RPMI7951 (cell line): Measurements from ENCODE around the gene NR3C2. TPM values are rescaled to one million over a fixed set of nuclear protein-coding genes. Genes with fewer than 3 reads are reported as not detected.
"Not testable (repeated sequence)": the region's sequence is repeated elsewhere in the genome, so short reads cannot be mapped to it uniquely, and the experiment has no call there.

Experiments
- DNase-seq: peaks from one replicate; pipeline ENCODE4 v3.0.0-alpha.2; 2012; ENCODE audit warnings: low read depth
- total RNA-seq: library from RNA; depleted of rRNA; stranded (reverse); fragments of >200 nt; shearing (Covaris generic); gene quantifications from 2 replicates; pipeline ENCODE4 v1.2.3, GENCODE V29; 2014

Gene NR3C2
- total RNA-seq, 1 experiment from 2014 or later = not detected

DNA sequence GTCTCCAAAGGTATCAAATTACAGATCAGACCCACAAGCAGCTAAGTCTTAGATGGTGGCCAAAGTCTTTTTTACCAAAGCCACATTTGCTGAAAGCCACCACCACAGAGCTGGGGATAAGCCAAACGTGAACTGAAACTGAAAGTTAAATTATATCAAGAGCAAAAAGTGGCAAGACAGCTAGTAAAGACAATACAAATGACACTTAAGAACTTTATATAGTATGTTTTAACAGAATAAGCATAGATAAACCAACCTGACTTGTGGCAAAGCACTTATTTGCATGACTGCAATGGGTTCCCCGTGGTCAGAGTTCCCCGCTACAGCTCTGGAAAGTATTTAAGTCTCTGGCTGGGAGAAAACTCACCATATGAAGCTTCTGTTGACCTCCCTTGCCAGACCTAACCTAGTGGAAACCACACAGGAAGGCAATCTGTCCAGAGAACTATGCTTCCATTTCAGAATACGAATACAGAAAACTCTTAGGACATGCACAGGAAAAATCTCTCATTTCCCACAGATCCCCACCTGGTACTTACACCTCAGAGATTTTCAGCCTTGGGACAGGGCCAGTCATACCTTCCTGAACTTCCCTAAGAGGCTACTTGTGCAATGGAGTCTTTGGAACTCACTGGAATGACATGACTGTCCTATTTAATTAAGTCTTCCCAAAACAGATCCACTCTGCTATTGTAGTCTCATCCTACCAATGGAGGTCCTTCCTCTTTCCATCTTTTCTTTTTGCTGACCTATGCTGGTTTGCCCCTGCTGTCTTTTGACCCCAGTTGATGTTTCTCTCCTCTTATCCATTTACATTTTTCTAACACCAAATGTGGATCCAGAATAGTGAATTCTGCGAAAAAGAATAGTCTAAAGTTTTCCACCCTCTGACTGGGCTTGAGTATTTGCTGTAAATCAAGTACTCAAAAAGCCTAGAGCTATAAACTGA lies 225.1 kb downstream of the NR3C2 start:
- DNase-seq = peak; percentile 30

DNA sequence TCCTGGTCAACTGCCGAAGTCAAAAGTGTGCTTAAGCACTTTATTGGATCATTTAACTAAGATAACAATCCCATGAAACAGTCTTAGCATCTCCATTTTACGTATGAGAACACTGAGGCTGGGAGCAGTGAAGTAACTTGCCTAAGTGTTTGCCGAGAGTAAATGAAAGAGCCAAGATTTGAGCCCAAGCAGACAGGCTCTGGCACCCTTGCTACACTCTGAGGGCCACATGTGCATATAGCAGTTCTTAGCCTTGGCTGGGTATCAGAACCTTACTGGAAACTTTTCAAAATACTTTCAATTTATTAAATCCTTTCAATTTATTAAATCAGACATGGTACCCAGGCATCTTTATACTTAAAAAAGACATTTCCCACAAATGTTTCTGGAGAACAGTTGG lies 225.9 kb downstream of the NR3C2 start:
- no peak for DNase-seq

GRCh38 chr4:148215202-148215601 lies 227.0 kb downstream of the NR3C2 start:
- DNase-seq = no peak

DNA sequence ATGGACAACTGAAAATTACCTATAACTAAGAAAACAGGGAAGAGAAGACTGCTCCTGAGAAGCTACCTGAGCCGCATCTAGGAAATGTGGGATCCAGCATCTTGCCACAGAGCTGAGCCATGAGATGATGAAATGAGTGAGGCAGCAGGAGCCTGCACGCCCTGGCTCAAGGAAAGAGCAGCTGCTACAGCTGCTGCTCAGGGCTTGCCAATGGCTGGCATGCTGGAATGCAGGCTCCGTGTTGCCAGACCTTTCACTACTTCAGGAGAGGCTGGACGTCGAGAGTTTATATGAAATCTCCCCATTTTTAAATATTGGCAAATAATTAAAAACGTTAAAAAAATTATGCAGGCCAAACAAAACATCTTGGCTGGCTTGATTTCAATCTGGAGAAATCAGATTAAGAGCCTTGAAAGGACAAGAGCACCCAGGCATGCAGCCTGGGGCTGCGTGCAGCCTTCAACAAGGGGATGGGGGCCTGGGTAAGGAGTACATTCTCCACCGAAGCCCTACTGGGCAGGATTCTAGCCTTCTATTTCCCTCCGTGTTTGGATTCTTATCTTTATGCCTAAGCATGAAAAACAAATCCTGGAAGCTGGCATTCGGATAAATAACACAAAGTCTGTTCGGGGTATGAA lies 227.6 kb downstream of the NR3C2 start:
- no peak for DNase-seq

- no peak for DNase-seq
These were observed 230.7 kb downstream of the NR3C2 start for GRCh38 chr4:148211533-148211932.

DNA sequence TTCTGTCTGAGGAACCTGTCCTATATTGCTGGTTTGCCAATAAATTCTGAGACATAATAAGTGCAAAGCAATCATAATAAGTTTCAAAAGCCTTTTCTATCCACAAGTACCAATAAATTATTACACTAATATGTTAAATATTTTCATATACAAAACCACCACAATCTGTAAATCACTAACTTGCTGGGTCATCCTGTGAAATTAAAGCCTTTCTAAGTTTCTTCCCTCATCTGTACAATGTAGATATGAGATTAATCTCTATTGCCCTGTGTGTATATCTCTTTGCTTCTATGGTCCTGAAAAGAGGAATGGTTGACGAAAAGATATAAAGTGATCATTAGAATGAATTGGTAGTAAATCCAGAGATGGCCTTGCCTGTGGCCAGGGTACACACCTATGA lies 231.6 kb downstream of the NR3C2 start:
- no peak for DNase-seq

GRCh38 chr4:148207068-148207467 lies 235.1 kb downstream of the NR3C2 start:
- DNase-seq = no peak

DNA sequence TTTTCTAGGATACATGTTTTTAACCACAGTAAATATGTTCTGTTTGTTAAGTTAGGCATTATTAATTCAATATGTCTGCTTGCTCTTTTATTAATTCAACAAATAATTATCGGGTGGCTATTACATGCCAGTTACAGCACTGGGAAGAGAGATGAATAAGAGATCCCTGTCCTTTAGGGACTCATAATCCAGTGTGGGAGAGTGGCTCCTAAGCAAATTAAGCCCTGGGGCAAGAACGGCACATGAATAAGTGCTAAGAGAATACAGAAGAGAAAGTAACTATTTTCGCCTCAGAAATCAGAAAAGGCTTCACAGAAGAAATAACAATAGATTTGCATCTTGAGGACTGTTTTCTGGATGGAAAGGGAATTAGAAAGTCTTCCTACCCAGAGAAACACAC lies 236.7 kb downstream of the NR3C2 start:
- DNase-seq = peak; percentile 2

DNA sequence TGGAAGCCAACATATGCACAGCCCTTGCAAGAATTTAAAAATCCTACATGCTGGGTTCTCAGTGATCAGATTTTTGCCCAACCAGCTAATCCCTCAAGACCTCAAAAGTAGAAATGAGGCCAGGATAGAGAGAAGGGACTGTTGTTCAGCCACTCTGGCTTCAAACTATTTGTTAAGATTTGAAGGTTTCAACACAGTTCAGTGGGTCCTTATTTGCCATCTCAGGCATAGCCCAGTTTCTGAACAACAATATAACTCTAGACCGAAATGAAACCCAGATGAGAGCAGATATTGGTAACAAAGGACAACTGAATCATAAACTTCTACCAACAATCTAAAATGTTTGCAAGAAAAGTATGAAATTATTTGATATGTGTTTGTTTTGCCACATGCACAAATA lies 237.3 kb downstream of the NR3C2 start:
- no peak for DNase-seq

DNA sequence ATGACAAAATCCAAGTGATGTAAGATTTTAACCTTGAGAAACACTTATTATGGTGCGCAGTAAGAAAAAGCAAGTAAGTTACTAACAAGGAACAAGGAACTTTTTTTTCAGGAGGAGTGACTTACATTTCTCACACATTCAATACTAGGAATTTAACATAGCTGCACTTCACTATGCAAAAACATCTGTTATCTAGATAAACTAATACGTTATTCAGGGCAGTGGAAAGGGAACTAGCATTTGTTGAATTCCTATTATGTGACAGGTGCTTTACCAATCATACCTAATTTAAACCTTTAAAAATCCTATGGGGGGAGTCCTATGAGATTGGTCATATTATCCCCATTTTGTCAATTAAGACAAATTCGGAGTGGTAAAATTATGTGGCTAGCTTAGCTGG lies 238.0 kb downstream of the NR3C2 start:
- DNase-seq = no peak

- no peak for DNase-seq
These were observed 238.9 kb downstream of the NR3C2 start for GRCh38 chr4:148203056-148203898.

GRCh38 chr4:148200960-148201359 lies 241.3 kb downstream of the NR3C2 start:
- no peak for DNase-seq

GRCh38 chr4:148196164-148196563 lies 246.1 kb downstream of the NR3C2 start:
- no peak for DNase-seq

DNA sequence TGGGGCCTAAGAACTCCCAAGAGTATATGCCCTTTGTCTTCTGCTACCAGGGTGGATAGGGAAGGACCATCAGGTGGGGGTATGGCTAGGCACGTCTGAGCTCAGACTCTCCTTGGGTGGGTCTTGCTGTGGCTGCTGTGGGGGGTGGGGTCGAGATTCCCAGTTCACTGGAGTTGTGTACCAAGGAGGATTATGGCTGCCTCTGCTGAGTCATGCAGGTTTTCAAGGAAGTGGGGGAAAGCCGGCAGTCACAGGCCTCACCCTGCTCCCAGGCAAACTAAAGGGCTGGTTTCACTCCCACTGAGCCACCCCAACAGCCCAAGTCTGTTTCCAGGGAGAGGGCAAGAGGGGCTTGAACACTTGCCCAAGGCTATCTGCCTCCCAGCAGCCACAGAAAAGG lies 249.7 kb downstream of the NR3C2 start:
- DNase-seq = no peak

DNA sequence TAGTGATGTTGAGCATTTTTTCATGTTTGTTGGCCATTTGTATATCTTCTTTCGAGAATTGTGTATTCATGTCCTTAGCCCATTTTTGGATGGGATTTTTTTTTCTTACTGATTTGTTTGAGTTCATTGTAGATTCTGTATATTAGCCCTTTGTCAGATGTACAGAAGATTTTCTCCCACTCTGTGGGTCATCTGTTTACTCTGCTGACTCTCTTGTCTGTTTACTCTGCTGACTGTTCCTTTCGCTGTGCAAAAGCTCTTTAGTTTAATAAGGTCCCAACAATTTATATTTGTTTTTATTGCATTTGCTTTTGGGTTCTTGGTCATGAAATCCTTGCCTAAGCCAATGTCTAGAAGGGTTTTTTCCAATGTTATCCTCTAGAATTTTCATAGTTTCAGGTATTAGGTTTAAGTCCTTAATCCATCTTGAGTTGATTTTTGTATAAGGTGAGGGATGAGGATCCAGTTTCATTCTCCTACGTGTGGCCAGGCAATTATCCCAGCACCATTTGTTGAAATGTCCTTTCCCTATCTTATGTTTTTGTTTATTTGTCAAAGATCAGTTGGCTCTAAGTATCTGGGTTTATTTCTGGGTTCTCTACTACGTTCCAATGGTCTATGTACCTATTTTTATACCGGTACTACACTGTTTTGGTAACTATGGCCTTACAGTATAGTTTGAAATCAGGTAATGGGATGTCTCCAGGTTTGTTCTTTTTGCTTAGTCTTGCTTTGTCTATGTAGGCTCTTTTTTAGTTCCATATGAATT lies 254.6 kb downstream of the NR3C2 start:
- DNase-seq = not testable (repeated sequence)

DNA sequence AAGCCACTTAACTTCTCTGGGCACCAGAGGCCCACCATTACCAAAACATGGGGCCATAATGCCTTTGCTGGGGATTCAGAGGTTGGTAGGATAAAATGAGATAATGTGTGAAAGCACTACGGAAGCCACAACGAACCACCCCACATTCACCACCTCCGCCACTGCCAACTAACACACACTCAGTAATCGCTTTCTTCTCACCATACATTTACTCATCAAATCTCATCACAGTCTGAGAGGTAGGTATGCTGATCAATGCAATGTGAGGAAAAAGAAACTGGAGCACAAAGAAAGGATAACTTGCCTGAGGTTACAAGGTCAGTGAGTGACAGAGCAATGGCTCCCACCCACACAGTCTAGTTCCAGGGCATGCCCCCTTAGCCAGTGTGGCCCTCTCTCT lies 257.3 kb downstream of the NR3C2 start:
- no peak for DNase-seq

GRCh38 chr4:148182230-148182911 lies 259.8 kb downstream of the NR3C2 start:
- no peak for DNase-seq

DNA sequence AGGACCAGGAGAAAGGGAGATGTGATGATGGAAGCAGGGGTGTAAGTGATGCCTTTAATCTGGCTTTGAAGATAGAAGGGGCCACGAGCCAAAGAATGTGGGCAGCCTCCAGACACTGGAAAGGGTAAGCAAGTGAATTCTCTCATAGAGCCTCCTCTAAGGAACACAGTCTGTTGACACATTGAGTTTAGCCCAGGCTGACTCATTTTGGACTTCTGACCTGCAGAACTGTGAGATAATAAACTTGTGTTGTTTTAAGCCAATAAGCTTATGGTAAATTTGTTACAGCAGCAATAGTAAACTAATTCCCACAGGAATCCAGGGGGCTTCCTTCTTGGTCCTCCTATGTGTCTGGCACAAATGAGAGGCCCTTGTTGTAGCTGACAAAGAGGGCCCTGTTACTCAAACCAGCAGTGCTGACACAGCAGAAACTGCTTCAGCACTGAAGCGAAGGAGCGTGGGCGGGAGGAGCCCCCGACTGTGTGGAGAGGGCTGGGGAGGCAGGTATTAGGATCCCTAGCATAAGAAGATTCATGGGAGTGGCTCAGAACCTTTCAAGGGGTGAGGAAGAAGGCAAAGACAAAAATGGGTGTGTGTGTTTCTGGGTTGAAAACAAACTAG lies 268.7 kb downstream of the NR3C2 start:
- DNase-seq = no peak

- DNase-seq = no peak
These were observed 270.6 kb downstream of the NR3C2 start for GRCh38 chr4:148171596-148171995.
